IPS-18a (cell line): Measurements from ENCODE around the gene DNAH2.
A peak's percentile ranks its signal among the peaks of the same experiment; 100 is the strongest.

Experiments used
- H3K27ac ChIP-seq: one replicate; pipeline ENCODE4 v1.5.1; 2013; ENCODE audit warnings: low read length
- H3K27me3 ChIP-seq: one replicate; pipeline ENCODE4 v1.6.1; 2013; ENCODE audit warnings: mild to moderate bottlenecking, low read length; ENCODE audit not compliant: control insufficient read depth, insufficient read depth
- H3K36me3 ChIP-seq: one replicate; pipeline ENCODE4 v1.6.1; 2013; ENCODE audit warnings: low read depth, low read length; ENCODE audit not compliant: control insufficient read depth
- H3K4me1 ChIP-seq: one replicate; pipeline ENCODE4 v1.6.1; 2013; ENCODE audit warnings: low read depth, low read length; ENCODE audit not compliant: control insufficient read depth
- H3K4me3 ChIP-seq: one replicate; pipeline ENCODE4 v1.5.1; 2013; ENCODE audit warnings: low read length
- H3K9ac ChIP-seq: one replicate; pipeline ENCODE4 v1.6.1; 2013; ENCODE audit warnings: mild to moderate bottlenecking, low read length, moderate library complexity
- H3K9me3 ChIP-seq: one replicate; pipeline ENCODE4 v1.6.1; 2013; ENCODE audit warnings: low read depth, low read length; ENCODE audit not compliant: control insufficient read depth

Gene DNAH2

GRCh38 chr17:7846063-7846735 is 128.7 kb downstream of the DNAH2 start:
- H3K27ac ChIP-seq: no peak overlapping the region
- peaks cover 31% of the 10 kb centered on the region for H3K27me3 ChIP-seq
- H3K9ac ChIP-seq: no peak overlapping the region
- H3K4me1 ChIP-seq: peaks cover 4% of the 10 kb centered on the region
- H3K36me3 ChIP-seq: no peaks in the 10 kb centered on the region
- no peaks in the 10 kb centered on the region for H3K9me3 ChIP-seq
- no peak overlapping the region for H3K4me3 ChIP-seq

GRCh38 chr17:7846765-7847661 is 129.5 kb downstream of the DNAH2 start:
- Histone ChIP-seq H3K4me1 (peaks cover 3% of the 10 kb centered on the region), H3K27me3 (peaks cover 31% of the 10 kb centered on the region), H3K4me3 (no peak overlapping the region), H3K27ac (no peak overlapping the region), H3K9ac (no peak overlapping the region), H3K9me3 (no peaks in the 10 kb centered on the region), H3K36me3 (no peaks in the 10 kb centered on the region)

DNA sequence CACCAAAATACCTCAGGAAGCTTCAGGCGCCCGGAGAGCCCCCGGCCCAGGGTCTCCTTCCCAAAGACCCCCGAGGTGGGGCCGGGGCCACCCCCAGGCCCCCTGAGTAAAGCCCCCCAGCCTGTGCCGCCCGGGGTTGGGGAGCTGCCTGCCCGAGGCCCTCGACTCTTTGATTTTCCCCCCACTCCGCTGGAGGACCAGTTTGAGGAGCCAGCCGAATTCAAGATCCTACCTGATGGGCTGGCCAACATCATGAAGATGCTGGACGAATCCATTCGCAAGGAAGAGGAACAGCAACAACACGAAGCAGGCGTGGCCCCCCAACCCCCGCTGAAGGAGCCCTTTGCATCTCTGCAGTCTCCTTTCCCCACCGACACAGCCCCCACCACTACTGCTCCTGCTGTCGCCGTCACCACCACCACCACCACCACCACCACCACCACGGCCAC is 130.6 kb downstream of the DNAH2 start:
- peaks cover 33% of the 10 kb centered on the region for H3K27me3 ChIP-seq
- no peak overlapping the region for H3K4me3 ChIP-seq
- H3K36me3 ChIP-seq: no peaks in the 10 kb centered on the region
- no peaks in the 10 kb centered on the region for H3K9me3 ChIP-seq
- H3K9ac ChIP-seq: no peak overlapping the region
- no peak overlapping the region for H3K27ac ChIP-seq
- peaks cover 3% of the 10 kb centered on the region for H3K4me1 ChIP-seq

GRCh38 chr17:7848739-7849129 is 131.2 kb downstream of the DNAH2 start:
- H3K4me1 ChIP-seq: peaks cover 3% of the 10 kb centered on the region
- H3K36me3 ChIP-seq: no peaks in the 10 kb centered on the region
- H3K27me3 ChIP-seq: peaks cover 38% of the 10 kb centered on the region
- H3K27ac ChIP-seq: no peak overlapping the region
- no peak overlapping the region for H3K4me3 ChIP-seq
- no peak overlapping the region for H3K9ac ChIP-seq
- no peaks in the 10 kb centered on the region for H3K9me3 ChIP-seq

DNA sequence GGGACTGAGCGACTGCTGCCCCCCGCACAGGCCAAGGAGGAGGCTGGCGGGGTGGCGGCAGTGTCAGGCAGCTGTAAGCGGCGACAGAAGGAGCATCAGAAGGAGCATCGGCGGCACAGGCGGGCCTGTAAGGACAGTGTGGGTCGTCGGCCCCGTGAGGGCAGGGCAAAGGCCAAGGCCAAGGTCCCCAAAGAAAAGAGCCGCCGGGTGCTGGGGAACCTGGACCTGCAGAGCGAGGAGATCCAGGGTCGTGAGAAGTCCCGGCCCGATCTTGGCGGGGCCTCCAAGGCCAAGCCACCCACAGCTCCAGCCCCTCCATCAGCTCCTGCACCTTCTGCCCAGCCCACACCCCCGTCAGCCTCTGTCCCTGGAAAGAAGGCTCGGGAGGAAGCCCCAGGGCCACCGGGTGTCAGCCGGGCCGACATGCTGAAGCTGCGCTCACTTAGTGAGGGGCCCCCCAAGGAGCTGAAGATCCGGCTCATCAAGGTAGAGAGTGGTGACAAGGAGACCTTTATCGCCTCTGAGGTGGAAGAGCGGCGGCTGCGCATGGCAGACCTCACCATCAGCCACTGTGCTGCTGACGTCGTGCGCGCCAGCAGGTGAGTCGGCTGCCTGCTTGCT is 131.7 kb downstream of the DNAH2 start:
- H3K9ac ChIP-seq: no peak overlapping the region
- H3K9me3 ChIP-seq: no peaks in the 10 kb centered on the region
- no peaks in the 10 kb centered on the region for H3K36me3 ChIP-seq
- H3K27me3 ChIP-seq: peaks cover 39% of the 10 kb centered on the region
- H3K4me3 ChIP-seq: no peak overlapping the region
- H3K27ac ChIP-seq: no peak overlapping the region
- peaks cover 3% of the 10 kb centered on the region for H3K4me1 ChIP-seq

DNA sequence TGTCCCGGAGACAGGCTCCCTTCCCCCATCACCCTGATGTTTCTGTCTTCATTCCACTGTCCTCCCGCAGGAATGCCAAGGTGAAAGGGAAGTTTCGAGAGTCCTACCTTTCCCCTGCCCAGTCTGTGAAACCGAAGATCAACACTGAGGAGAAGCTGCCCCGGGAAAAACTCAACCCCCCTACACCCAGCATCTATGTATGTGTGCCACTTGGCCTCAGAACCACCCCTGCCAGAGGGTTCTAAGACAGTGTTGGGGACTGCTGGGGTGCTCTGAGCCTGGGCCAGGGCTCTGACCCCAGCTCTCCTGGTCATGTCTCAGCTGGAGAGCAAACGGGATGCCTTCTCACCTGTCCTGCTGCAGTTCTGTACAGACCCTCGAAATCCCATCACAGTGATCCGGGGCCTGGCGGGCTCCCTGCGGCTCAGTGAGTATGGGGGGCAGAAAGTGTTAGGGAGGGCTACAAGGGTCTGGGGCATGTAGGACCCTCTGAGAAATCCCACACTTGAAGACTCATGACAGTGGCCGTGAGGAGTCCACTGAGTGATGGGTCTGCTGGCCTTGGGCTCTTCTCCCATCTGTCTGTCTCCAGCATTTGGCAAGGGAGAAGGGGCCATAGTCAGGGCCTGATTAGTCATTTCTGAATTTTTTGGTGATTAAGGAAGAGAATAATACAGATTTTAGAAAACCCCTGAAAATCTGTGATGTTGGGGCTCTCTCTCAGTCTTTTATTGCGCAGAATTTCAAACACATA is 132.4 kb downstream of the DNAH2 start:
- no peak overlapping the region for H3K4me3 ChIP-seq
- no peak overlapping the region for H3K9ac ChIP-seq
- no peaks in the 10 kb centered on the region for H3K9me3 ChIP-seq
- no peaks in the 10 kb centered on the region for H3K36me3 ChIP-seq
- H3K4me1 ChIP-seq: peaks cover 4% of the 10 kb centered on the region
- no peak overlapping the region for H3K27ac ChIP-seq
- peaks cover 46% of the 10 kb centered on the region for H3K27me3 ChIP-seq

DNA sequence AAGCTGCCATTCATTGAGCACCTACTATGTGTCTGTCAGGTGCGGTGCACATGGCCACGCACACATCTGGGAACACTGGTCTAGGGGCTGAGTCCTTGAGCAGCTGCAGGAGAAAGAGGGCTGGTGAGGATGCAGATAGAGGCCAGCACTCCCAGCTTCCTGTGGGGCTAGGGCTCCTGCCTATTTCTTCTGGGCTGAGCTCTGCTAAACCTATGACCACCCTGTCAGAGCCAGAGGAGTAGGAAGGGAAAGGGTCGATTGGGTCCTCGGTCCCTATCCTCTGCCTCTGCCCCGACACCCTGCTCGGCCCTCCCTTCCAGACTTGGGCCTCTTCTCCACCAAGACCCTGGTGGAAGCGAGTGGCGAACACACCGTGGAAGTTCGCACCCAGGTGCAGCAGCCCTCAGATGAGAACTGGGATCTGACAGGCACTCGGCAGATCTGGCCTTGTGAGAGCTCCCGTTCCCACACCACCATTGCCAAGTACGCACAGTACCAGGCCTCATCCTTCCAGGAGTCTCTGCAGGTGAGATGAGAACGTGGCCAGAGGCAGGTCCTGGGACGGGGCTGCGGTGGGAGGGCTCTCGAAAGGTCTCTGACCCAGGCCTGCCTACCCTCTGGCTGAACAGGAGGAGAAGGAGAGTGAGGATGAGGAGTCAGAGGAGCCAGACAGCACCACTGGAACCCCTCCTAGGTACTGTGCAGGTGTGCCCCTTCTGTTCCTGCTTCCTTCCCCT is 133.3 kb downstream of the DNAH2 start:
- Histone ChIP-seq H3K9ac (no peak overlapping the region), H3K9me3 (no peaks in the 10 kb centered on the region), H3K4me3 (peak overlapping the region; percentile 66), H3K4me1 (peaks cover 12% of the 10 kb centered on the region), H3K27ac (no peak overlapping the region), H3K36me3 (no peaks in the 10 kb centered on the region), H3K27me3 (peaks cover 49% of the 10 kb centered on the region)

- peaks cover 19% of the 10 kb centered on the region for H3K4me1 ChIP-seq
- peak overlapping the region; percentile 66 for H3K4me3 ChIP-seq
- H3K9me3 ChIP-seq: no peaks in the 10 kb centered on the region
- H3K27me3 ChIP-seq: peaks cover 56% of the 10 kb centered on the region
- H3K9ac ChIP-seq: no peak overlapping the region
- no peak overlapping the region for H3K27ac ChIP-seq
- no peaks in the 10 kb centered on the region for H3K36me3 ChIP-seq
Observed at GRCh38 chr17:7851438-7852261, 134.1 kb downstream of the DNAH2 start.

GRCh38 chr17:7852262-7852670 is 134.7 kb downstream of the DNAH2 start:
- Histone ChIP-seq H3K36me3 (no peaks in the 10 kb centered on the region), H3K4me3 (no peak overlapping the region), H3K4me1 (peaks cover 20% of the 10 kb centered on the region), H3K27me3 (peaks cover 58% of the 10 kb centered on the region), H3K27ac (no peak overlapping the region), H3K9ac (no peak overlapping the region), H3K9me3 (no peaks in the 10 kb centered on the region)
